RWPE1 (cell line): ENCODE measurements around the gene ACSS2.

Source experiments
- CTCF ChIA-PET: fragments of 350-600 bp; sonication (Branson Sonifier 250); formaldehyde crosslinking; extraction: SDS; loops from one replicate; lab custom pipeline; 2021; lab: Yijun Ruan, JAX
- POLR2A ChIA-PET: fragments of 400-600 bp; formaldehyde crosslinking; extraction: SDS; loops from one replicate; lab custom pipeline; 2020; ENCODE audit warnings: antibody characterized with exemption; ENCODE audit not compliant: low non-redundant PET; lab: Yijun Ruan, JAX
- DNase-seq: peaks from one replicate; pipeline ENCODE4 v3.0.0; 2012; ENCODE audit warnings: low spot score
- H3K27ac ChIP-seq: fragments of 450-650 bp; 2 replicates; pipeline ENCODE4 v1.5.1; 2017
- TF ChIP-seq, protein P1 (sequence below): fragments of 450-650 bp; conservative IDR thresholded peaks from 2 replicates; pipeline ENCODE4 v1.5.1; 2017; ENCODE audit warnings: low read depth, mild to moderate bottlenecking

Gene ACSS2

DNA sequence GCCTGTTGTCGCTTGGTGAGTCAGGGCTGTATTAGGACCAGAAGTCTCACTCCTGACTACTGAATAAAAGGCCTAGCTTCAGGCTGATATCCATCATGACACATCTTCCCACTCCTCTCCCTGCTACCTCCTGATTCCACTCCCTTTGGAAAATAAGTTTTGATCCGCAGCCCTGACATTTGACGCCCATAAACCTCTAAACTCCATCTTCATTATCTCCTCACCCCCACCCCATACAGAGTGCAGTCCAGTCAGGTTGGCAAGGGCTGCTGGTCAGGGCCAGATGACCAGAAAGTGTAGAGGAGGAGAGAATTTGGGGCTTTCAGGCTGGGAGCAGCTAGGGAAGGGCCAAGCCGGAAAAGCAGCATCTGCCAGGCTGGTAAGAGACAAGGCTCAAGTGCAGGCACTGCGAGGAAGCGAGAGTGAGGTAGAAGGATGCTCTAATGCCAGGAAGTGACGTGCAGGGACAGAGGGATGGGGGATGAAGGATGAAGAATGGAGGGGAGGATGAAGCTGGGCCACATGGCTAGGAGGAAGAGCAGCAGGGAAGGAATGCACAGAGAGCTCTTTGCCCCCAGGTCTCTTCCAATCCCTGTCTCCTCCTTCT is 5.0 kb upstream of the ACSS2 start:
- peak overlapping the region; percentile 1; the same call in 1 of the 2 replicates for H3K27ac ChIP-seq
- POLR2A ChIA-PET = no interaction called here
- TF ChIP-seq, protein P1, sequence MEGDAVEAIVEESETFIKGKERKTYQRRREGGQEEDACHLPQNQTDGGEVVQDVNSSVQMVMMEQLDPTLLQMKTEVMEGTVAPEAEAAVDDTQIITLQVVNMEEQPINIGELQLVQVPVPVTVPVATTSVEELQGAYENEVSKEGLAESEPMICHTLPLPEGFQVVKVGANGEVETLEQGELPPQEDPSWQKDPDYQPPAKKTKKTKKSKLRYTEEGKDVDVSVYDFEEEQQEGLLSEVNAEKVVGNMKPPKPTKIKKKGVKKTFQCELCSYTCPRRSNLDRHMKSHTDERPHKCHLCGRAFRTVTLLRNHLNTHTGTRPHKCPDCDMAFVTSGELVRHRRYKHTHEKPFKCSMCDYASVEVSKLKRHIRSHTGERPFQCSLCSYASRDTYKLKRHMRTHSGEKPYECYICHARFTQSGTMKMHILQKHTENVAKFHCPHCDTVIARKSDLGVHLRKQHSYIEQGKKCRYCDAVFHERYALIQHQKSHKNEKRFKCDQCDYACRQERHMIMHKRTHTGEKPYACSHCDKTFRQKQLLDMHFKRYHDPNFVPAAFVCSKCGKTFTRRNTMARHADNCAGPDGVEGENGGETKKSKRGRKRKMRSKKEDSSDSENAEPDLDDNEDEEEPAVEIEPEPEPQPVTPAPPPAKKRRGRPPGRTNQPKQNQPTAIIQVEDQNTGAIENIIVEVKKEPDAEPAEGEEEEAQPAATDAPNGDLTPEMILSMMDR = no peak
- CTCF ChIA-PET = interaction anchor here (1.7 to 4.5 kb wide), 2 partner anchors 85 to 113 kb away, joined by 7 to 57 read pairs; partner anchors contain the start of genes GSS and MYH7B
- DNase-seq = no peak

DNA sequence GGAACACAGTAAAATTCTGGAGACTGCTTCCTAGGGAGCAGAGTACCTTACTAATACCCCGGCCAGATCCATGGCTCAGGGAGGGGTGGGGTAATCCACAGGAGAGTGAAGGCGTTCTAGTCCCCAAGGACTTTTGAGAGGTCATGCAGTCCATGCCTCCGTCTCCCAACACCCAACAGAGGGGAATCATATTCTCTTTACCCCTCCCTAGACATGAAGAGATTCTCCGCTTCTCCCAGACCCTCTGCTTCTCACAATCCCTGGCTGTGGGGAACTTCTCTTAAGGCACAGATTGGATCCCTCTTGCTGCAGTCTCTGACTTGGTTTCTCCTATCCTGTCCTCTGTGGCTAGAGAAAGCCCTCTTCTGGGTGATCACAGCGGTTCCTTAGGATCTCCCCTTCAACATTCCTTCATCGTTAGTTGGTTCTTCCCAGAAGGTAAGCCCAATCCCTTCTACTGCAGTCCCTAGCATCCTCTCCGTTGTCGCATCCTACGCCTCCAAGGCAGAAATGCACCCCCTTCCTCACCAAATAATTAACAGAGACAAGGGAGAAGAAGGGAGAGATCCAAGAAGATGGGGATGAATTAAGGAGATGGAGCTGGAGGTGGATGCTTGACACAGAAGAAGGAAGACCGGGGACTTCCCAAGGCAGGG is 4.3 kb upstream of the ACSS2 start:
- DNase-seq = no peak
- ChIA-PET CTCF (interaction anchor here (0.6 to 5.0 kb wide), 11 partner anchors 9 to 151 kb away, joined by 3 to 57 read pairs (median 3); partner anchors contain the start of genes GSS and MYH7B), POLR2A (no interaction called here)
- peak overlapping the region; percentile 31 for H3K27ac ChIP-seq
- TF ChIP-seq, protein P1 = no peak

DNA sequence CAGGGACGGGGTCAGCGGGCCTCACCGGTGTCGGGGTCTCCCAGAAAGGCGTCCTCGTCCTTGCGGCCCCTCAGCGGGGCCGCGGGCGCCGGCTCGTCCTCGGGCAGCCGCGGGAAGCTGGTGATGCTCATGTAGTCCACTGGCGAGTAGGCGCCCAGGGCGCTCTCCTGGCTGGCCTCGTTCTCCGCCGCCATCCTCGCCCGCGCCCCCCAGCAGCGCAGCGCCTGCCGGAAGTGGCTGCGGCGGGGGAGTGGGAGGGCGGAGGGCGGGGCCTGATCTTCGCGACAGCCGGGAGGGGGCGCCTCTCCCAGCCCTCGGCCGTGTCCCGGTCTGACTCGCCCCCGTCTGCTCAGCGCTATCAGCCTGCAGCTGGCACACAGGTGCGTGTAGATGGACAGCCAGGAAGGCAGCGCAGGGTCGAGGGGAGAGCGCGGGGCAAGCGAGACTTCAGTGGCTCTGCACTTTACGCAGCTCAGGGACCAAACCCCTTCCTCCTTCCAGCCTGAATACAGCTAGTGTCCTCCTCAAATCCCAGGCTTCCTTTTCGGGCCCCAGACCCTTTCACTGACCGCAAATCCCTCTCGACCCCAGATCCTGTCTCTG is 3.7 kb upstream of the ACSS2 start, which contains the start of gene GGT7:
GGT7 (minus strand) TSS at position 235 of the 603 bp plus-strand sequence; CDS start at position 194, 41 bp downstream.
- DNase-seq = peak; percentile 82
- H3K27ac ChIP-seq = peak within 1 kb of the TSS; percentile 31
- TF ChIP-seq, protein P1 = peak; percentile 96
- CTCF ChIA-PET = interaction anchor here (0.6 to 5.0 kb wide), 18 partner anchors 10 to 582 kb away, joined by 3 to 57 read pairs (median 4); partner anchors contain the start of genes GSS and MYH7B
- POLR2A ChIA-PET = no interaction called here

DNA sequence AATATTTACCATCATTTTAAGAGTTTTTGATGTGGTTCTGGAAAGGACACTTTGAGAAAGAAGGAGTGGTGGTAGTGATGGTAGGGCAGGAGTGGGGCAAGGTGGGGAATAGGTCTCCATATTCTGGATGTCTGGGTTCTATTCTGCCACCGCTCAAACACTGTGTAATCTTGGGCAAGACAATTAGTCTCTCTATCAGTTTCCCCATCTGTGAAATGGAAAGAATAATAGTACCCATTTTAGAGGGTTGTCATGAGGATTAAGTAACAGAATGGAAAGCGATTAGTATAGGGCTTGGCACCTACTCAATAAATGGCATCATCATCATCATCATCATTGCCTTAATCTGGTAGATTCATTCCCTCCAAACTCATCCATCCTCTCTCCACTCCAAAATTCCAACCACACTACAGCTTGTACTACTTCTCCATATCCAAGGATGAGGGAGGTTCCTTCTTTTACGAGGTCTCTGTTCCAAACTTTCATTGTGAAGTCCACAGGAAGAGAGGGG is 2.8 kb upstream of the ACSS2 start:
- TF ChIP-seq, protein P1 = no peak
- CTCF ChIA-PET = interaction anchor here (0.6 to 5.0 kb wide), 32 partner anchors 8 to 274 kb away, joined by 3 to 57 read pairs (median 4); partner anchors contain the start of genes EDEM2, GSS and MYH7B
- no peak overlapping the region for H3K27ac ChIP-seq
- no peak for DNase-seq
- POLR2A ChIA-PET = interaction anchor here (0.9 to 1.0 kb wide), 2 partner anchors 82 to 274 kb away, joined by 3 to 5 read pairs; partner anchors contain the start of genes EDEM2, GSS and MYH7B

DNA sequence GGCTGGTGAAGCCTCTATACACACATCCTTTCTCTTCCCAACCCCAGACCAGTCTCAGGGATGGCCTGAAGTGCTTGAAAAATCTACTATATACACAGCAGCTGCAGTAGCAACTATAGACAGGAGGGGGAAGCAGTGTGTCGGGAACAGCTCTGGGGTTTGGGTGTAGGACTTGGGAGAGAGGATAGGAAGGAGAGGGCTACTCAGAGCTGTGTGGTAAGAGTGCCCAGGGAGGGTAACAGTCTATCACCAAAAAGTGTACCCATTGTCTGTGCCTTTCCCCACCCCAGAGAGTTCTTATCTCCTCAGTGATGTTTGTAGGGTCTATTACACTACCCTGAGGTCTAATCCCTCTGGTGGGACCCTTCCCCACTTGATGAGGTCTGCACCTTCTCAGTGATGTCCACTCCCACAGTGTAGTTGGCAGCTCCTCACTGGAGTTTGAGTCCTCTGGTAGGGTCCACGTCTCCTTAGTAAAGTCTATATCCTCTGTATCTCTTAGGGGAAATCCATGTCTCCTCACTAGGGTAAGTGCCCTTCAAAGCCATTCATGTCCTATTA is 2.2 kb upstream of the ACSS2 start:
- peak; percentile 94 for DNase-seq
- TF ChIP-seq, protein P1 = peak; percentile 98
- CTCF ChIA-PET = interaction anchor here (0.5 to 5.0 kb wide), 34 partner anchors 8 to 273 kb away, joined by 3 to 57 read pairs (median 4); partner anchors contain the start of genes EDEM2, GSS, MYH7B and NCOA6
- H3K27ac ChIP-seq = peak overlapping the region; percentile 83
- POLR2A ChIA-PET = interaction anchor here (0.5 to 1.0 kb wide), 3 partner anchors 14 to 273 kb away, joined by 3 to 5 read pairs (median 3); partner anchors contain the start of genes EDEM2, GSS and MYH7B
